SKM-1 (cell line): ENCODE data around the gene ERC2.

Experiments used
- DNase-seq: peaks from one replicate; lab custom pipeline; 2025; ENCODE audit not compliant: unreplicated experiment; lab: John Stamatoyannopoulos, UW

ERC2 gene

DNA sequence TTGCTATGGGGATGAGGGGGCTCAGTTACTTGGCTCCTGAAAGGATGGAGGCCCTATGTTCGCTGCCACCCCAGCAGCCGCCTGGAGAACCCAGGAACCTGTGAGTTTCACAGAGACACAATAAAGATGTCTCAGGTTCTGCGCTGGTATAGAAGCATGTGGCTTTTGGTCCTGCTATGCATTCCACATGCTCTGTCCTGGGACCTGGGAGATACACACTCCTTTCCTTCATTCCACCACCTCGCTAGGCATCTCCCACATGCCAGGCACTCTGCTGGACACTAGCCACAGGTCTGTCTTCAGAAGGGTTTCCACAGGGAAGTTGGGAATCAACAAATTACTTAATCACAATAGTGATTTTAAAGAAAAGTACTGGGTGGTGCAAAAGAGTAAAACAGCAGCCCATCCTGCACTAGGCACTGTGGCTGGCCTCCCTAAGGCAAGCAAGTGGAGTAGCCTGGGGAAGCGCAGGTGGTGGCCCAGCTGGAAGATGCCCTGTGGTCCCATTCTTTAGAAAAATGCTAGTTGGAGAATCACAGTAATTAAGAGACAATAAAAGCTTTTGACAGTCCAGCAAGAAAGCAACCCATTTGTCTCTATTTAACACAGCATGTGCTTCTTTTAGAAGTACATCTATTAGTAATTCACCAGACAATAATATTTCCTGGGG, 572.2 kb downstream of the ERC2 start:
- no peak for DNase-seq

DNA sequence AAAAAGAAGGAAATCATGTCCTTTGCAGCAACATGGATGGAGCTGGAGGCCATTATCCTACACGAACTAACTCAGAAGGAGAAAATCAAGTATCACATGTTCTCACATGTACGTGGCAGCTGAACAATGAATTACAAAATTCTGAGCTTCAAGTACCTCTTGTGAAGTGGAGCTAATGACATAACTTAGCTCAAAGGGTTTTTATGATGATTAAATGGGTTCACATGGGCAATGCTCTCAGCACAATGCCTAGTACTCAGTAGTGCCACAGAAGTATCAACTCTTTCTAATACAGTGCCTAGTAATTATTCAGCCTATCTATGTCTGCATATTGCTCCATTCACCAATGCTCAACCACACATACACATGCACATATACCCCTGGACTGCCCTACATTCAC, 573.7 kb downstream of the ERC2 start:
- DNase-seq = no peak

- DNase-seq = no peak
Measured at GRCh38 chr3:55893045-55893664, 575.1 kb downstream of the ERC2 start.

- no peak for DNase-seq
Measured at GRCh38 chr3:55891106-55891505, 577.2 kb downstream of the ERC2 start.

- no peak for DNase-seq
Measured at GRCh38 chr3:55888282-55888885, 579.9 kb downstream of the ERC2 start.

GRCh38 chr3:55885721-55886120, 582.5 kb downstream of the ERC2 start:
- DNase-seq = no peak

DNA sequence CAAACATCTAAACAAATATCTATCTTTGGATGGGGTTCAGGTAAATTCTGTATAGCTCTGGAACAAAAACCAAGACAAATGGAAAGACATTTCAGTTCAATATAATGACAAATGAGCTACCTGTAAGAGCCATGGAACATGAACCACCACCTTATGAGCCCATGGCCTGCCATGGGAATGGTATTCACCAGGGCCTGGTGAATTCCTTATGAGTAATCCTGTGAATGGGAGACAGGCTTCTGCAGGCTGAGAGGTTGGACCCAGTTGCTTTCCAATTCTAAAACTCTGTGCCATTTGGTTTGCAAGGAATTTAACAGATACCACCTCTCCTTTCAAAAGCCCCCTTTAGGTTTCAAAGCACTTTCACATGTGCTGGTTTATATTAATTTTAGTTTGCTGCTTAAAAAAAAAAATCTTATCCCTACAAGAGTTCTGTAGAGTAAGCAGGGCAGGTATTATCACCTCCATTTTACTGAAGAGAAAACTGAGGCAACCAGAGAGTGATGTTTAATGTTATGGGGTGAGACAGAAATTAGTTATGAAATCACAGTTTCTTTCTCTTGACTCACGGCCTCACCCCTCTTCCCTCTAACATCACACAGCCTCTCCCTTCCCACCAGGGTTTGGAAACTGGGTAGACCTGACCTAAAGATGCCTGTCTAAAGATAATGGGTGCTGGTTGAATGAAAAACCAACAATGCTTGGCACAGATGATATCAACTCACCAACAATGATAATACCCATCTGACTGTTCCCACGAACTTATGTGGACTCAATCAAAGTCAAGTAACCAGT, 583.6 kb downstream of the ERC2 start:
- DNase-seq = no peak

GRCh38 chr3:55884066-55884465, 584.2 kb downstream of the ERC2 start:
- no peak for DNase-seq

DNA sequence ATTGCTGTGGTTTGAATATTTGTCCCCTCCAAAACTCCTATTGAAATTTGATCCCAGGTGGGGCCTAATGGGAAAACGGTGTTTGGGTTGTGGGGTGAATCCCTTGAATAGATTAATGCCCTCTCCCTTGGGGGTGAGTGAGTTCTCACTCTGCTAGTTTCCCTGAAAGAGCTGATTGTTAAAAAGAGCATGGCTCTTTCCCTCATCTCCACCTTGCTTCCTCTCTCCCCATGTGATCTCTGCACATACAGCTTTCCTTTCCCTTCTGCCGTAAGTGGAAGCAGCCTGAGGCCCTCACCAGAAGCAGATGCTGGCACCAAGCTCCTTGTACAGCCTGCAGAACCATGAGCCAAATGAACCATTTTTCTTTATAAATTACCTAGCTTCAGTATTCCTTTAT, 586.3 kb downstream of the ERC2 start:
- no peak for DNase-seq

- DNase-seq = no peak
Measured at GRCh38 chr3:55880357-55880756, 587.9 kb downstream of the ERC2 start.

DNA sequence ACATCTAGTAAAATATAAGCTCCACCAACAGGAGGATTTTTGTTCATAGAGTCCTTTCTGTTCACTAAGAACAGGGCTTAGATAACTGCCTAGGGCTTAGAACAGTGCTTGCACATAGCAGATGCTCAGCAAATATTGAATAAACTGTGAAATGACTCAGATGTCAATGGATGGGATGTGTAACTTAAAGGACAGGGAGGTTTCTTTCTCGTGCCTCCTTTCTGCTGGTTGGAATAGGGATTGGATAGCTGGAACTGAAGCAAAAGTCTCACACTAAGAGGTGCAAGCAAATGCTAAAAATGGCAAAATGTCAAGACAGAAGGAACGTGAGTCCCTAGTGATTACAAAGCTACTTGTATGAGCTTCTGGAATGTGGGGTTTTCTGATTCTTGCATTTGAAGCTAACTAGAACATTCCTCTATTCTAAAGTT, 588.4 kb downstream of the ERC2 start:
- DNase-seq = no peak

DNA sequence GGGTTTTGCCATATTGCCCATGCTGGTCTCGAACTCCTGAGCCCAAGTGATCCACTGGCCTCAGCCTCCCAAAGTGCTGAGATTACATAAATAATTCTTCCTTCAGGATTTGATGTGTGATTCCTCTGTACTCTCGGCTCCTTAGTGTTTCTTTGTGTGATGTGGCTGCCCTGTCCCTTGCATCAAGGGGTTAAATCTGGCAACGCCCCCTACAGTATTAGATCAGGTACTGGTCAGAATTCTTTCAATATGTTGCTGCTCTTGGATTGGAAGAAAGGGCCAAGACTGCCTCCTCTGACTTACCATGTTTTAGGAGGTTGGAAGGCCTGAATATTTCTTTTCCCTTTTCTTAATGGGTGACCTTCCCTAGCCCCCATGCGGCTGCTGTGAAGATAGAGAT, 590.6 kb downstream of the ERC2 start:
- no peak for DNase-seq

GRCh38 chr3:55876560-55876959, 591.7 kb downstream of the ERC2 start:
- DNase-seq = no peak

- no peak for DNase-seq
Measured at GRCh38 chr3:55875113-55875512, 593.2 kb downstream of the ERC2 start.

- DNase-seq = no peak
Measured at GRCh38 chr3:55873523-55874254, 594.6 kb downstream of the ERC2 start.

GRCh38 chr3:55870594-55870993, 597.7 kb downstream of the ERC2 start:
- no peak for DNase-seq

DNA sequence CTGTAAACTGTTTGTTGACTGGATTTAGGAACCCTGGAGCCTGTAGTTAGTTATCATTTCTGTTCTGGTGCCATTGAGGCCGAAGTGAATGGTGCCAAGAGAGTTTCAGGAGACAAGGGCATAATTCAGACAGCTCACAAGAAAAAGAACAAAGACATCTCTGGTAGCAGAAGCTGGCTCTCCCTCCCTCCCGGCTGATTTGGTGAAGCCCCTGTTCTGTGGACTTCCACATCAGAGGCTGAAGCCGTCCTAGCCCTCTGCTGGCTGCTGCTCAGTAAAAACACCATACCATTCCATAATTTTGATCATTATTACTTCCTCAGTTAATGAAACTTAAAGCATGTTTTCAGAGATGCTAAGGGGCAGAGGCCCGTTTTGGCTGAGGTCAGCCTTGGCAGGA, 599.9 kb downstream of the ERC2 start:
- DNase-seq = no peak

- no peak for DNase-seq
Measured at GRCh38 chr3:55863028-55863427, 605.2 kb downstream of the ERC2 start.

- no peak for DNase-seq
Measured at GRCh38 chr3:55860049-55860721, 608.1 kb downstream of the ERC2 start.

- DNase-seq = no peak
Measured at GRCh38 chr3:55859305-55859704, 609.0 kb downstream of the ERC2 start.

DNA sequence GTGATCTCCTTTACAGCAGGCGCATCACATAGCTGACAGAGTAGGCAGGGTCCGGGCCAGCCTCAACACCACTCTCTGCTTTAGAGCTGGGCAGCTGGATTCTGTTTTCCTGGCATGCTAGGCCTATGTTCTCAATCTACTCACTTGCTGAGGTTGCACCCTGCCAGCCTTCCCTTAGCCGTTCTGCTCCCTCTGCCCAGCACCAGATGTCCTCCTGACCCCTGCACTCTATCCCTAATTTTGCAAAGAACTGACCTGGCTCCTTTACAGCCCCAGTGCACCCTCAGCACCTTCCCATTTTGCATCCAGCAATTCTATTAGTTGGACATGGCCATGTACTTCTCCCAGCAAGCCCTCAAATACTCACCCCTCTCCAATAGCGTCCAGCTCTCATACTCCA, 609.5 kb downstream of the ERC2 start:
- no peak for DNase-seq
